ENCODE data around the gene PCED1A. TPM values are rescaled to one million over a fixed set of nuclear protein-coding genes. Genes with fewer than 3 reads are reported as not detected.

PCED1A gene
- total RNA-seq, 1 experiment from 2014 or later, result 42.1 TPM

GRCh38 chr20:2815242-2815900, 25.1 kb downstream of the PCED1A start:
- DNase-seq (ENCODE audit: unreplicated experiment), result no peak
- H3K36me3 Mint-ChIP-seq (ENCODE audit: insufficient read depth, unreplicated experiment), result no peaks in the 10 kb centered on the region
- BruUV-seq (replicated peaks), result no TSS peak
- H3K4me3 Mint-ChIP-seq (ENCODE audit: unreplicated experiment), result no peak overlapping the region
- ChIA-PET CTCF (interaction anchor here (0.5 to 1.1 kb wide), 2 partner anchors 139 to 186 kb away, joined by 3 to 4 read pairs; no protein-coding TSS in a partner anchor), POLR2A (interaction anchor here (0.6 to 0.9 kb wide), 4 partner anchors 14 to 94 kb away, joined by 3 read pairs; no protein-coding TSS in a partner anchor)
- intact Hi-C loops (cut with micrococcal nuclease), result no loop called here
- no peak for TF ChIP-seq CTCF (IDR thresholded peaks at IDR 0.05; ENCODE audit: unreplicated experiment)
- H3K27me3 Mint-ChIP-seq (ENCODE audit: insufficient read depth, unreplicated experiment), result peaks cover 10% of the 10 kb centered on the region
- H3K4me1 Mint-ChIP-seq (ENCODE audit: insufficient read depth, unreplicated experiment), result peaks cover 24% of the 10 kb centered on the region
- no peak overlapping the region for H3K27ac Mint-ChIP-seq (ENCODE audit: low read depth, unreplicated experiment)
- peaks cover 17% of the 10 kb centered on the region for H3K9me3 Mint-ChIP-seq (ENCODE audit: unreplicated experiment)

GRCh38 chr20:2814587-2815051, 25.8 kb downstream of the PCED1A start, which contains the start of gene C20orf141:
Gene C20orf141 (plus strand): TSS chr20:2814987. CDS start chr20:2815185, 198 bp downstream.
- Mint-ChIP-seq H3K36me3 (ENCODE audit: insufficient read depth, unreplicated experiment) (no peaks in the 10 kb centered on the region), H3K9me3 (ENCODE audit: unreplicated experiment) (peaks cover 17% of the 10 kb centered on the region), H3K27ac (ENCODE audit: low read depth, unreplicated experiment) (no peak within 1 kb of the TSS), H3K27me3 (ENCODE audit: insufficient read depth, unreplicated experiment) (peaks cover 2% of the 10 kb centered on the region), H3K4me1 (ENCODE audit: insufficient read depth, unreplicated experiment) (peaks cover 24% of the 10 kb centered on the region), H3K4me3 (ENCODE audit: unreplicated experiment) (no peak within 1 kb of the TSS)
- CTCF ChIA-PET, result interaction anchor here (1.1 kb wide), 1 partner anchor 138 kb away, joined by 4 read pairs; no protein-coding TSS in a partner anchor
- no peak for TF ChIP-seq CTCF (IDR thresholded peaks at IDR 0.05; ENCODE audit: unreplicated experiment)
- intact Hi-C loops (cut with micrococcal nuclease), result no loop called here
- POLR2A ChIA-PET, result interaction anchor here (0.7 to 0.9 kb wide), 4 partner anchors 14 to 94 kb away, joined by 3 to 6 read pairs (median 3); no protein-coding TSS in a partner anchor
- BruUV-seq (replicated peaks), result no TSS peak
- DNase-seq (ENCODE audit: unreplicated experiment), result peak; percentile 95

DNA sequence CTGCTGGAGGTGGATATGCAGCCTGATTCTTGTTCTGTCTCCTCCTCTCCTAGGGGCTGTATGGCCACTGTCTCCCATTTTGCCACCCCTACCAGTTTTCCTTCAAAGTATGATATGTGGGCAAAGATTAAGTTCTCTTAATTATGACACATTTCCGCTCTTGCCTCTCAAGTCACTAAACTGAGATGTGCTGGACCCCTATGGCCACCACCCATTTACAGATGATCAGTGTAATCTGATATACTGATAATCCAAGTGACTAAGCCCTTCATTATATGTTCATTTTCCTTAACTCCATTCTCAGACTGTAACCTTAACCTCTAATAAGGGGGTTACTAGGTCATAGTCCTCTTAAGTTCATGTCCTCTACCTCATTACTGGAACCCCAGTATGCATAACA, 26.4 kb downstream of the PCED1A start:
- H3K4me1 Mint-ChIP-seq (ENCODE audit: insufficient read depth, unreplicated experiment), result peaks cover 24% of the 10 kb centered on the region
- H3K4me3 Mint-ChIP-seq (ENCODE audit: unreplicated experiment), result no peak overlapping the region
- H3K9me3 Mint-ChIP-seq (ENCODE audit: unreplicated experiment), result peaks cover 17% of the 10 kb centered on the region
- TF ChIP-seq CTCF (IDR thresholded peaks at IDR 0.05; ENCODE audit: unreplicated experiment), result no peak
- CTCF ChIA-PET, result interaction anchor here (0.6 kb wide), 1 partner anchor 228 kb away, joined by 3 read pairs; no protein-coding TSS in a partner anchor
- no peak overlapping the region for H3K27ac Mint-ChIP-seq (ENCODE audit: low read depth, unreplicated experiment)
- POLR2A ChIA-PET, result interaction anchor here (0.9 kb wide), 2 partner anchors 15 to 85 kb away, joined by 3 to 6 read pairs; no protein-coding TSS in a partner anchor
- DNase-seq (ENCODE audit: unreplicated experiment), result no peak
- H3K27me3 Mint-ChIP-seq (ENCODE audit: insufficient read depth, unreplicated experiment), result no peaks in the 10 kb centered on the region
- H3K36me3 Mint-ChIP-seq (ENCODE audit: insufficient read depth, unreplicated experiment), result no peaks in the 10 kb centered on the region
- intact Hi-C loops (cut with micrococcal nuclease), result no loop called here
- BruUV-seq (replicated peaks), result no TSS peak

DNA sequence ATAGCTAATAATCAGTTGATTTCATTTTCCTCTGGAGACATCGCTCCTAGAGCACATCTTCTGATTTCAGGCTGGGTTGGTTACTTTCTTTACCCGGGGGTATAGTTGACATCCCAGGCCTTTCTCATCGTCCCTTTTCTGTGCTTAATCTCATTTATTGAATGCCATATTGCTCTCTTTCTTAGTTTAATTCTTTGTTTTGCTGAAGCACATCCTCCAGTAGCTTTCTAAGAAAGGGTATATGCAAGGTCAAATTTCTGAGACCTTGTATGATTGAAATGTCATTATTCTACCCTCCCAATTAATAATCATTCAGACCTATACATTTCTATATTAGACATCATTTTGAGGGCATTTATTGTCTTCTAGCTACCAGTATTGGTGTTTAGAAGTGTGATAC, 28.3 kb downstream of the PCED1A start:
- H3K27ac Mint-ChIP-seq (ENCODE audit: low read depth, unreplicated experiment), result no peak overlapping the region

More for the DNA sequence above, 28.3 kb downstream of the PCED1A start:
- Mint-ChIP-seq H3K4me3 (ENCODE audit: unreplicated experiment) (no peak overlapping the region), H3K27me3 (ENCODE audit: insufficient read depth, unreplicated experiment) (no peaks in the 10 kb centered on the region), H3K4me1 (ENCODE audit: insufficient read depth, unreplicated experiment) (peaks cover 12% of the 10 kb centered on the region), H3K9me3 (ENCODE audit: unreplicated experiment) (peaks cover 17% of the 10 kb centered on the region), H3K36me3 (ENCODE audit: insufficient read depth, unreplicated experiment) (no peaks in the 10 kb centered on the region)
- no peak for DNase-seq (ENCODE audit: unreplicated experiment)
- intact Hi-C loops (cut with micrococcal nuclease), result no loop called here
- POLR2A ChIA-PET, result interaction anchor here (0.8 to 1.1 kb wide), 2 partner anchors 16 to 64 kb away, joined by 3 read pairs; no protein-coding TSS in a partner anchor
- CTCF ChIA-PET, result no interaction called here
- BruUV-seq (replicated peaks), result no TSS peak
- TF ChIP-seq CTCF (IDR thresholded peaks at IDR 0.05; ENCODE audit: unreplicated experiment), result no peak
